Kidney (tissue), 14 donors: ENCODE data around the gene TMEM144. TPM values are rescaled to one million over a fixed set of nuclear protein-coding genes. Genes with fewer than 3 reads are reported as not detected.

Source experiments
- DNase-seq, 5 donors: peaks; one replicate each; pipeline ENCODE4 v3.0.0-alpha.2; 2013 to 2020
- FAIRE-seq: peaks from 2 replicates; lab custom pipeline; 2012; peaks lifted over from hg19 to GRCh38; lab: Jason Lieb, UNC
- H3K27ac ChIP-seq, 2 donors: one replicate each; pipeline ENCODE4 v1.7.0; 2013; ENCODE audit warnings: low read depth in 2 of 2, low read length in 2 of 2, inconsistent platforms in 1 of 2
- H3K27me3 ChIP-seq: one replicate; pipeline ENCODE4 v1.7.1; 2013; ENCODE audit warnings: low read length, inconsistent platforms; ENCODE audit not compliant: control insufficient read depth, insufficient read depth
- H3K36me3 ChIP-seq, 3 donors: one replicate each; pipeline versions ENCODE4 v1.7.0 to v1.7.1; 2013; ENCODE audit warnings: low read length in 3 of 3, control low read depth in 1 of 3, inconsistent platforms in 1 of 3; ENCODE audit not compliant: insufficient read depth in 3 of 3, control insufficient read depth in 2 of 3
- H3K4me1 ChIP-seq, 3 donors: one replicate each; pipeline versions ENCODE4 v1.7.0 to v1.7.1; 2013; ENCODE audit warnings: low read length in 3 of 3, inconsistent platforms in 1 of 3, low read depth in 1 of 3; ENCODE audit not compliant: control insufficient read depth in 2 of 3, insufficient read depth in 2 of 3
- H3K4me3 ChIP-seq, 3 donors: one replicate each; pipeline versions ENCODE4 v1.7.0 to v1.8.1; 2013; ENCODE audit warnings: low read length in 3 of 3, control low read depth in 1 of 3, inconsistent platforms in 1 of 3
- H3K9ac ChIP-seq, 3 donors: one replicate each; pipeline versions ENCODE4 v1.7.0 to v1.7.1; 2013; ENCODE audit warnings: low read length in 3 of 3, control low read depth in 1 of 3, inconsistent platforms in 1 of 3
- H3K9me3 ChIP-seq, 3 donors: one replicate each; pipeline versions ENCODE4 v1.7.0 to v1.7.1; 2013; ENCODE audit warnings: low read length in 3 of 3, control low read depth in 1 of 3, inconsistent platforms in 1 of 3; ENCODE audit not compliant: control insufficient read depth in 2 of 3, insufficient read depth in 1 of 3
- CTCF ChIP-seq: IDR thresholded peaks from 3 replicates; pipeline ENCODE4 v1.5.1; 2012; ENCODE audit warnings: mild to moderate bottlenecking, moderate library complexity, borderline replicate concordance; ENCODE audit not compliant: insufficient read depth; ENCODE audit errors: extremely low read depth
- intact Hi-C: fragments of 100-400 bp; cut with DNase I; formaldehyde crosslinking; loops from one replicate; pipeline ENCODE4 v1.11.1; 2022
- polyA plus RNA-seq: library from polyadenylated mRNA; stranded (reverse); fragments of 350-450 nt; fragmentation: Illumina TruSeq; extraction: RNeasy Lipid Tissue Mini Kit (QIAGEN cat#74804); gene quantifications from one replicate; pipeline ENCODE4 v1.2.3, GENCODE V29; 2014; ENCODE audit warnings: low read depth, low replicate concordance; ENCODE audit not compliant: insufficient read depth
- total RNA-seq: library from RNA; stranded (reverse); fragmentation: NEBNext Ultra II Directional; extraction: Animal tissue kit (Norgen Biotek cat#: 25700); gene quantifications from one replicate; pipeline ENCODE4 v1.2.1, GENCODE V29; 2021
- donor health status: control.
- donor health status: control.
- donor health status: control.
- donor health status: control.
- donor health status: control.
- donor health status: DM: yes; HTN: yes; CAD: no.
- donor health status: Normal renal cell carcinoma (clear cell type).

The TMEM144 gene
- total and polyA plus RNA-seq, 2 donors from 2014 or later: 3.3 to 9.8 TPM

DNA sequence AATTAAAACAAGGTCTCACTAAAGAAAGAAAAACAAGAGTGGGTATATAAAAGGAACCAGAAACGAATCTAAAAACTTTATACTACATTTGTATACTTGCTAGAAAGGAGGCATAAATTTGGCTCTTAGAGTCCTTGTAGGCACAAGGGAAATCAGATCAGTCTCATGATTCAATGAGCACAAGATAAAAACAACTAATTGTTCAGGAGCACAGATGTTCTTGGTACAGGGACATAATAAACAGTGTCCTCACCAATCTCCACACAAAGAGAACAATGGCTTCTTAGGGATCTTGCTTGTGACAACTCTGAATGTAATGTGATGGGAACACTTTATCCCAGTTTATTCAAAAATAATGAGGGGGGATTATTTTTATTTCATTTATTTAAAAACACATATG, 28.3 kb downstream of the TMEM144 start:
- no peak for TF ChIP-seq CTCF
- intact Hi-C loops: no loop called here
- H3K27ac ChIP-seq: no peak overlapping the region
- H3K9me3 ChIP-seq: no peaks in the 10 kb centered on the region
- no peak overlapping the region for H3K4me3 ChIP-seq
- H3K36me3 ChIP-seq: no peaks in the 10 kb centered on the region
- H3K9ac ChIP-seq: no peak overlapping the region
- no peak for DNase-seq
- no peaks in the 10 kb centered on the region for H3K27me3 ChIP-seq
- H3K4me1 ChIP-seq: no peaks in the 10 kb centered on the region
- FAIRE-seq: no peak

DNA sequence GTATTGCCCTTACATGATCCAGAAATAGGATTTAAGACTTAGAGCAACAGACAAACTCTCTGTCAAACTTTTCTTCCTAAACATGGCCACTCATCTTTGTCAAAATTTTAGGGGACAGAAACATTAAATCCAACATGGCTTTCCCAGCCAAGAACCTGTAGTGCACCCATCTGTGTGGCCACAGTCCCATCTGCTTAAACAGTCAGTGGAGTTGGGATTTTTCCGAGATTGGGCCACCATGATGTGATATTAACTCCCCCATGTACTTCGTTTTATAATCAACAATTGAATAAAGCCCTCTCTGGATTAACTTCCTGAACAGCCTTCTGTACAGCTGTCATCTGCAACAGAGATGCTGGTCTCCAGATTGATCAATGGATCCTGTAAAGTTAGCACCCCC, 28.9 kb downstream of the TMEM144 start:
- DNase-seq (no peak), FAIRE-seq (no peak)
- H3K27ac ChIP-seq: no peak overlapping the region
- intact Hi-C loops: no loop called here
- H3K9me3 ChIP-seq: no peaks in the 10 kb centered on the region
- TF ChIP-seq CTCF: no peak
- H3K9ac ChIP-seq: no peak overlapping the region
- no peaks in the 10 kb centered on the region for H3K27me3 ChIP-seq
- H3K4me1 ChIP-seq: no peaks in the 10 kb centered on the region
- no peak overlapping the region for H3K4me3 ChIP-seq
- H3K36me3 ChIP-seq: no peaks in the 10 kb centered on the region

- Histone ChIP-seq H3K4me1 (no peaks in the 10 kb centered on the region), H3K4me3 (no peak overlapping the region), H3K27me3 (no peaks in the 10 kb centered on the region), H3K9me3 (no peaks in the 10 kb centered on the region), H3K36me3 (no peaks in the 10 kb centered on the region), H3K27ac (no peak overlapping the region), H3K9ac (no peak overlapping the region)
- intact Hi-C loops: no loop called here
- TF ChIP-seq CTCF: no peak
- FAIRE-seq (no peak), DNase-seq (no peak)
Measured at GRCh38 chr4:158243071-158243470, 32.8 kb downstream of the TMEM144 start.

DNA sequence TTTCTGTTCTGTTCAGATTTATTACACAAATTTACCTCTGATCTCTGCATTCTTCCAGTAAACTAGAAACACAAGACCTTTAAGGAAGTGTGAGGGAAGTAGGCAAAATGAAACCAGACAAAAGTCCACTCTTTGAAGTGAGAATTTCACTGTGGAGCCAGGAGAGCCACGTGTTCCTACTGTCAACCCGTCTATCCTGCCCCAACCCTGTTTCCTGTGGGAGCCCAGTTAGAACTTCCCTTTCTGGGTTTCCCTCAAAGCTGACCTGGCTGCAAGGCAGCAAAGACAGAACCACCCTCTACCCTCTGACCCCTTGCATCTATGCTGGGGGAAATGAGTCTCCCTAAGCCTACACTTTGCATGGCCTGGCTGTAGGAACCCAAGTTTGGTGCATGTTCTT, 40.0 kb downstream of the TMEM144 start:
- H3K4me3 ChIP-seq: no peak overlapping the region
- no peaks in the 10 kb centered on the region for H3K4me1 ChIP-seq
- no peaks in the 10 kb centered on the region for H3K36me3 ChIP-seq
- H3K9ac ChIP-seq: no peak overlapping the region
- H3K9me3 ChIP-seq: no peaks in the 10 kb centered on the region
- intact Hi-C loops: loop anchor here (10.0 kb wide), 1 partner anchor 374 kb away; no protein-coding TSS in a partner anchor
- FAIRE-seq: no peak
- no peak for TF ChIP-seq CTCF
- H3K27me3 ChIP-seq: no peaks in the 10 kb centered on the region
- DNase-seq: peak in 2 of 5 donors; percentile 2 to 29
- H3K27ac ChIP-seq: no peak overlapping the region
